Measurements from ENCODE around the gene MANSC4.

DNA sequence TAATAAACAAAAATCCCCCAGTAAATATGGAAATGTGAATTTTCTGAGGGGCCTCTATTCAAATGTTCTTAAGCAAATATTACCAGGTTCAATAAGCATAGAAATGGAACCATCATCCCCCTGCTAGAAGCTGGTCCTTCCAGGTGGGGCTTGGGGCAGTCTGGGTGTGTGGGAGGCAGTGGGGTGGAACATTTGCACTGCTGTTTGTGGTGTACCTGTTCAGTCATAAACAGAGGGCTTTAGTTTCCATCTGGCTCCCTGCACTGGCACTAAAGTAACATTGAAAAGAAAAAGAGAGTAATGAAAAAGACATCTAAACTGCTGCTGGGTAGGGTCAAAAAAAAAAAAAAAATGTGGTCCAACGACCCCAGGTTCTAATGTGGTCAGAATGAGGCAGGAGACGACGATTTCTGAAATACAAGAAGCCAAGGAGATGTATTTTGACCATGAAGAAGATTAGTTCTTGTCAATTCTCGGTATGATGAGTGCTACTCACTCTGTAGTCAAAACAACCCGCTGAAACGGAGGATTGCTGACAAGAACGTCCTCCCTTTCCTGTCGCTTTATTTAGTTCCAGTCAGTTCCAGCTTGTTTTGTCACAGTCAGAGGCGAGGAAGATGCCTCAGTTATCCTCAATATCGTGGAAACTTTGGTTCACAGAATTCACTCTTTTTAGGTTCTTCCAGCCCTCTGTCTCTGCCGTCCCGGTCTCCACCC lies 44.2 kb upstream of the MANSC4 start:
- no peak for TF ChIP-seq CTCF (IDR thresholded peaks at IDR 0.05)
- TF ChIP-seq POLR2A (IDR thresholded peaks at IDR 0.05) = no peak

Measured in thyroid gland (tissue), 4 donors.